C4-2B (cell line): ENCODE results near the gene OR5B21.

Experiments
- ZFX ChIP-seq: fragments of 450-650 bp; IDR thresholded peaks from 2 replicates; pipeline ENCODE4 v1.6.1; 2017
- TF ChIP-seq, protein P1 (sequence below): fragments of 450-650 bp; conservative IDR thresholded peaks from 2 replicates; pipeline ENCODE4 v1.5.1; 2017; ENCODE audit warnings: mild to moderate bottlenecking

GRCh38 chr11:58507355-58507754, 550 bp downstream of the OR5B21 start:
- TF ChIP-seq, protein P1, sequence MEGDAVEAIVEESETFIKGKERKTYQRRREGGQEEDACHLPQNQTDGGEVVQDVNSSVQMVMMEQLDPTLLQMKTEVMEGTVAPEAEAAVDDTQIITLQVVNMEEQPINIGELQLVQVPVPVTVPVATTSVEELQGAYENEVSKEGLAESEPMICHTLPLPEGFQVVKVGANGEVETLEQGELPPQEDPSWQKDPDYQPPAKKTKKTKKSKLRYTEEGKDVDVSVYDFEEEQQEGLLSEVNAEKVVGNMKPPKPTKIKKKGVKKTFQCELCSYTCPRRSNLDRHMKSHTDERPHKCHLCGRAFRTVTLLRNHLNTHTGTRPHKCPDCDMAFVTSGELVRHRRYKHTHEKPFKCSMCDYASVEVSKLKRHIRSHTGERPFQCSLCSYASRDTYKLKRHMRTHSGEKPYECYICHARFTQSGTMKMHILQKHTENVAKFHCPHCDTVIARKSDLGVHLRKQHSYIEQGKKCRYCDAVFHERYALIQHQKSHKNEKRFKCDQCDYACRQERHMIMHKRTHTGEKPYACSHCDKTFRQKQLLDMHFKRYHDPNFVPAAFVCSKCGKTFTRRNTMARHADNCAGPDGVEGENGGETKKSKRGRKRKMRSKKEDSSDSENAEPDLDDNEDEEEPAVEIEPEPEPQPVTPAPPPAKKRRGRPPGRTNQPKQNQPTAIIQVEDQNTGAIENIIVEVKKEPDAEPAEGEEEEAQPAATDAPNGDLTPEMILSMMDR = no peak
- no peak for TF ChIP-seq ZFX
